SK-N-SH treated with all-trans-retinoic acid at 6 μM for 48 hours (cell line): Measurements from ENCODE around the gene CAPN11.

Experiments
- ESRRG ChIP-seq: fragments of 250-450 bp; sonication (Bioruptor Pico); IDR thresholded peaks from 2 replicates; pipeline ENCODE4 v1.6.1; 2021; ENCODE audit warnings: mild to moderate bottlenecking
- GLIS3 ChIP-seq: fragments of 250-450 bp; sonication (Bioruptor Pico); IDR thresholded peaks from 2 replicates; pipeline ENCODE4 v1.5.0; 2020; ENCODE audit warnings: mild to moderate bottlenecking, moderate library complexity
- POU6F1 ChIP-seq: fragments of 250-450 bp; sonication (Bioruptor Pico); IDR thresholded peaks from 2 replicates; pipeline ENCODE4 v1.8.0; 2021; ENCODE audit warnings: low read depth, mild to moderate bottlenecking, moderate library complexity, borderline replicate concordance
- PPARA ChIP-seq: fragments of 250-450 bp; sonication (Bioruptor Pico); IDR thresholded peaks from 2 replicates; pipeline ENCODE4 v1.5.0; 2020; ENCODE audit warnings: mild to moderate bottlenecking, borderline replicate concordance
- RARB ChIP-seq: fragments of 250-450 bp; sonication (Bioruptor Pico); IDR thresholded peaks from 2 replicates; pipeline ENCODE4 v1.8.0; 2021; ENCODE audit warnings: mild to moderate bottlenecking, moderate library complexity
- TCF4 ChIP-seq: fragments of 250-450 bp; sonication (Bioruptor Pico); IDR thresholded peaks from 2 replicates; pipeline ENCODE4 v1.8.0; 2021; ENCODE audit warnings: mild to moderate bottlenecking, moderate library complexity, borderline replicate concordance
- ZFP3 ChIP-seq: fragments of 250-450 bp; sonication (Bioruptor Pico); IDR thresholded peaks from 2 replicates; pipeline ENCODE4 v1.5.0; 2020; ENCODE audit warnings: mild to moderate bottlenecking, moderate library complexity
- ZFP30 ChIP-seq: fragments of 450-650 bp; formaldehyde crosslinking; IDR thresholded peaks from 2 replicates; pipeline ENCODE4 v1.5.0; 2022; ENCODE audit warnings: mild to moderate bottlenecking, moderate library complexity
- ZNF565 ChIP-seq: fragments of 450-650 bp; formaldehyde crosslinking; conservative IDR thresholded peaks from 2 replicates; pipeline ENCODE4 v1.5.0; 2020; ENCODE audit warnings: low read depth, mild to moderate bottlenecking, moderate library complexity
- TF ChIP-seq, protein P1 (sequence below): fragments of 250-450 bp; sonication (Bioruptor Pico); IDR thresholded peaks from 2 replicates; pipeline ENCODE4 v1.5.1; 2020; ENCODE audit warnings: low read depth, mild to moderate bottlenecking, moderate library complexity
- TF ChIP-seq, protein P2 (sequence below): fragments of 250-450 bp; sonication (Bioruptor Pico); IDR thresholded peaks from 2 replicates; pipeline ENCODE4 v1.8.0; 2020; ENCODE audit warnings: mild to moderate bottlenecking, moderate library complexity, borderline replicate concordance

- no peak for TF ChIP-seq RARB (CRISPR knock-in tag)
- TF ChIP-seq ZFP3 (CRISPR knock-in tag) = no peak
- no peak for TF ChIP-seq ESRRG
- TF ChIP-seq POU6F1 (CRISPR knock-in tag) = no peak
- TF ChIP-seq, protein P1, sequence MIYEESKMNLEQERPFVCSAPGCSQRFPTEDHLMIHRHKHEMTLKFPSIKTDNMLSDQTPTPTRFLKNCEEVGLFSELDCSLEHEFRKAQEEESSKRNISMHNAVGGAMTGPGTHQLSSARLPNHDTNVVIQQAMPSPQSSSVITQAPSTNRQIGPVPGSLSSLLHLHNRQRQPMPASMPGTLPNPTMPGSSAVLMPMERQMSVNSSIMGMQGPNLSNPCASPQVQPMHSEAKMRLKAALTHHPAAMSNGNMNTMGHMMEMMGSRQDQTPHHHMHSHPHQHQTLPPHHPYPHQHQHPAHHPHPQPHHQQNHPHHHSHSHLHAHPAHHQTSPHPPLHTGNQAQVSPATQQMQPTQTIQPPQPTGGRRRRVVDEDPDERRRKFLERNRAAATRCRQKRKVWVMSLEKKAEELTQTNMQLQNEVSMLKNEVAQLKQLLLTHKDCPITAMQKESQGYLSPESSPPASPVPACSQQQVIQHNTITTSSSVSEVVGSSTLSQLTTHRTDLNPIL (CRISPR knock-in tag) = no peak
- TF ChIP-seq GLIS3 (CRISPR knock-in tag) = no peak
- TF ChIP-seq ZFP30 (CRISPR knock-in tag) = no peak
- TF ChIP-seq, protein P2, sequence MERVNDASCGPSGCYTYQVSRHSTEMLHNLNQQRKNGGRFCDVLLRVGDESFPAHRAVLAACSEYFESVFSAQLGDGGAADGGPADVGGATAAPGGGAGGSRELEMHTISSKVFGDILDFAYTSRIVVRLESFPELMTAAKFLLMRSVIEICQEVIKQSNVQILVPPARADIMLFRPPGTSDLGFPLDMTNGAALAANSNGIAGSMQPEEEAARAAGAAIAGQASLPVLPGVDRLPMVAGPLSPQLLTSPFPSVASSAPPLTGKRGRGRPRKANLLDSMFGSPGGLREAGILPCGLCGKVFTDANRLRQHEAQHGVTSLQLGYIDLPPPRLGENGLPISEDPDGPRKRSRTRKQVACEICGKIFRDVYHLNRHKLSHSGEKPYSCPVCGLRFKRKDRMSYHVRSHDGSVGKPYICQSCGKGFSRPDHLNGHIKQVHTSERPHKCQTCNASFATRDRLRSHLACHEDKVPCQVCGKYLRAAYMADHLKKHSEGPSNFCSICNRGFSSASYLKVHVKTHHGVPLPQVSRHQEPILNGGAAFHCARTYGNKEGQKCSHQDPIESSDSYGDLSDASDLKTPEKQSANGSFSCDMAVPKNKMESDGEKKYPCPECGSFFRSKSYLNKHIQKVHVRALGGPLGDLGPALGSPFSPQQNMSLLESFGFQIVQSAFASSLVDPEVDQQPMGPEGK (CRISPR knock-in tag) = no peak
- no peak for TF ChIP-seq ZNF565 (CRISPR knock-in tag)
- no peak for TF ChIP-seq TCF4 (CRISPR knock-in tag)
- no peak for TF ChIP-seq PPARA
Observed at GRCh38 chr6:44126320-44127149, 32.1 kb upstream of the CAPN11 start.
